ENCODE data around the gene MGAM2.

The MGAM2 gene

GRCh38 chr7:142176901-142177300 is 65.4 kb downstream of the MGAM2 start:
- no peak for DNase-seq

GRCh38 chr7:142177869-142178268 is 66.4 kb downstream of the MGAM2 start:
- no peak for DNase-seq

GRCh38 chr7:142180426-142180825 is 68.9 kb downstream of the MGAM2 start:
- DNase-seq: no peak

- no peak for DNase-seq
Observed at GRCh38 chr7:142181211-142181610, 69.7 kb downstream of the MGAM2 start.

- DNase-seq: no peak
Observed at GRCh38 chr7:142181966-142182365, 70.4 kb downstream of the MGAM2 start.

- no peak for DNase-seq
Observed at GRCh38 chr7:142185069-142185468, 73.6 kb downstream of the MGAM2 start.

GRCh38 chr7:142185801-142186200 is 74.3 kb downstream of the MGAM2 start:
- DNase-seq: no peak

- no peak for DNase-seq
Observed at GRCh38 chr7:142188154-142188553, 76.6 kb downstream of the MGAM2 start.

- no peak for DNase-seq
Observed at GRCh38 chr7:142188846-142189245, 77.3 kb downstream of the MGAM2 start.

GRCh38 chr7:142194201-142194600 is 82.7 kb downstream of the MGAM2 start:
- DNase-seq: no peak

- DNase-seq: no peak
Observed at GRCh38 chr7:142196066-142196840, 84.7 kb downstream of the MGAM2 start.

- DNase-seq: no peak
Observed at GRCh38 chr7:142200206-142200605, 88.7 kb downstream of the MGAM2 start.

- no peak for DNase-seq
Observed at GRCh38 chr7:142228537-142229104, 117.1 kb downstream of the MGAM2 start.

GRCh38 chr7:142231716-142232115 is 120.2 kb downstream of the MGAM2 start:
- no peak for DNase-seq

- DNase-seq: no peak
Observed at GRCh38 chr7:142240546-142240945, 129.0 kb downstream of the MGAM2 start.

- no peak for DNase-seq
Observed at GRCh38 chr7:142243823-142244222, 132.3 kb downstream of the MGAM2 start.

- no peak for DNase-seq
Observed at GRCh38 chr7:142248166-142249160, 136.9 kb downstream of the MGAM2 start.

- DNase-seq: no peak
Observed at GRCh38 chr7:142249918-142250317, 138.4 kb downstream of the MGAM2 start.

GRCh38 chr7:142250705-142251104 is 139.2 kb downstream of the MGAM2 start:
- no peak for DNase-seq

- no peak for DNase-seq
Observed at GRCh38 chr7:142257958-142258357, 146.4 kb downstream of the MGAM2 start, which contains the start of gene PRSS58. Gene PRSS58, minus strand, starts transcription at chr7:142258058. Its CDS starts 351 bp downstream, at chr7:142257707.

- no peak for DNase-seq
Observed at GRCh38 chr7:142263598-142264380, 152.3 kb downstream of the MGAM2 start.
